ENCODE results near the gene TRAPPC2L.
"Not testable (repeated sequence)": the region's sequence is repeated elsewhere in the genome, so short reads cannot be mapped to it uniquely, and the experiment has no call there.

The TRAPPC2L gene

DNA sequence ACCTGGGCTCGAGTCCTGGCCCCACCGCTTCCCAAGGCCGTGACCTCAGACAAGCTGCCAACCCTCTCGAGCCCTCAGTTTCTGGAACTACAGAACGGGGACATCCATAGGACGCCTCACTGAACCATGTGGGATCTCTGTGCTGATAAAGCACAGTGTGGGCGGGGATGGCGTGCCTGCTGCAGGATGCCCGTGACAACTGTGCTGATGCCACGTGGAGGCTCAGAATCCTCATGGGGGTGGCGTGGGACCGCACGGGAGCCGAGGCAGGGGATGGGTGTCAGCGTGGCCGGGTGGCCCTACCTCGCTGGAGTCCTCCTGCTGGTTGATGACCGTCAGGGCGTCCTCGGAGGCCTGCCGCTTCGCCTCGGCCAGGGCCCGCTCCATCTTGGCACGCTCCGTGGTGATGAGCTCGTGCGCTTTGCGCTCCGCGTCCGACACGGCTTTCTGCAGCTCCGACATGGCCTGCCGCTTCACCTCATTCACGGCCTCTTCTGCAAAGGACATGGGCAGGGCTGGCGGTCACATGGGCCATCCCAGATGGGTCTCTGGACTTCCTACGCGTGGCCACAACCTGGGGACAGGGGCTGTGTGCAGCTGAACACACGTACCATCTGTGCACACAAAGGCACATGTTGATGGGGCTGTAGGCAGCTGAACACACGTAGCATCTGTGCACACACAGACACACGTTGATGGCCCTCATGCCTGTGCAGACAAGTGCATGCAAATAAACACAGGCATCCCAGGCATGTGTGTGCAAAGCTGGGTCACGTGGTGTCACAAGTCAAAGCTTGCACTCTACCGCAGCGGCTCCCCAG is 22.2 kb downstream of the TRAPPC2L start:
- DNase-seq, result no peak

DNA sequence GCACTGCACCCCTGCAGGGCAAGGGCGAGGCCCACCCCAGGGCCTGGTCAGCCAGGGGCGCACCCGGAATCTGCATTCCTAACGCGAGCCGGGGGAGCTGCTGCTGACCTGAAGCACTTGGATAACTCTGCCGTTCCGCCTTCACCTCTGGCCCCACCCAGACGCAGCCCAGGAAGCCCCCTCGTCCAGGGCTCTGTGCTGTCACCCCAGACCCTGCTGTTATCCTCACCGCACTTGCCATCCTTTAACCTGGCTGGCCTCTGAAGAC is 22.8 kb downstream of the TRAPPC2L start:
- DNase-seq, result no peak

DNA sequence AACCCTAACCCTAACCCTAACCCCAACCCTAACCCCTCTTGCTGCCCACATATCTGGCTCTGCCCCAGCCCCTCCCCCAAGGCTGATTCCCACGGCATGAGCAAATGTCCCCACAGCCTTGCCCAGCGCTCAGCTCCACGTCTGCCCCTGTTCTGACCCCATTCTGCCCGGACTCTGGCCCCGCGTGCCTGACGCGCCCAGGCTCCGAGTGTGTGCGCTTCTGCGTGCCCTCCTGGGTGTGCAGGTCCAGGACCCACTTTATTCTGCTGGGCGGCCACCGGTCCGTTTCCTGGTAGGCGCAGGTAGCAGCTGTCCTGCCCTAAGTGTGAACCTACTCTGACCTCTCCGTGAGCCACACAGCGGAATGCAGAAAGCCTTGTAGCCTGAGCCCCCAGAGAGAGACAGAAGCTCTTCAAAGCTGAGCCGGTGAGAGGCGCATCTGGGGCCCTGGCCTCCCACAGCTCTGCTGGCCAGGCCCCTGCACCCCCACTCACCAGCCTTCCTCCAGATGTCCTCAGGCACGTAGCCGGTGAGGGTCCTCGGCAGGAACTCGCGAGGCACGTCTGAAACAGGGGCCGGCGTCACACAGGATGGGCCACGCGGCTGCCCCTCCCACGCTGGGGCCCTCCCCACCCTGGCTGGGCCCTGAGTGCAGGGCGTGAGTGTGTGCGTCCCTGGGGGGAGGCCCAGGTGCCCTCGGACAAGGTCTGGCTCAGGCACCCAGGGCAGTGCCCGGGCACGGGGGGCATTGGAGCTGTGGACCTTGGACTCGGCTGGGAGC is 23.5 kb downstream of the TRAPPC2L start:
- no peak for DNase-seq

DNA sequence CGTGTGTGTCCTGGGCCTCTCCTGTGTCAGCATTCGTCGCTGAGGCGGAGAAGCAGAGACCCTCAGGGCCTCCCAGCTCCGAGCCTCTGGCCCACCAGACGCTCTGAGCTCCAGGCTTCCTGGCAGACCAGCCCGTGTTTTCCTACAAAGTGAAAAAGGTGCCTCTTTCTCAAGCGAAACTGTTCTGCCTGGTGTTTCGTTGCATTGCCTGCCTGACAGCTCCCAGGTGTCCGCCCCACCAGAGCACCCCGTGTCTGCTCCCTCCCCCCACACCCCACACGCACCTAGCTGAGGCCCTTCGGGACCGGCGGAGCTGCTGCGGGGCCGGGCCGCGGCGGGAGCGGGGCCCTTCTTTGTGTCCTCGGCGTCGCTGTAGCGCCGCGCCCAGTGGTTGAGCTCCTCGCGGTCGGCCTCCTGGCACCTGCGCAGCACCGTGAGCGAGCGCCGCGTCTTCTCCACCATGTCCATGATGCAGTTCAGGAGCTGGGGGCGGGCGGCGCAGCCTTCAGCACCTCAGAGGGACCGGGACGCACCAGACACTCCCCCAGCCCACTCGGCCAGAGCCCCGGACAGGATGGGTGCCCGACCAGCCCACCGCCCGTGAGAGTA is 24.2 kb downstream of the TRAPPC2L start:
- DNase-seq, result no peak

DNA sequence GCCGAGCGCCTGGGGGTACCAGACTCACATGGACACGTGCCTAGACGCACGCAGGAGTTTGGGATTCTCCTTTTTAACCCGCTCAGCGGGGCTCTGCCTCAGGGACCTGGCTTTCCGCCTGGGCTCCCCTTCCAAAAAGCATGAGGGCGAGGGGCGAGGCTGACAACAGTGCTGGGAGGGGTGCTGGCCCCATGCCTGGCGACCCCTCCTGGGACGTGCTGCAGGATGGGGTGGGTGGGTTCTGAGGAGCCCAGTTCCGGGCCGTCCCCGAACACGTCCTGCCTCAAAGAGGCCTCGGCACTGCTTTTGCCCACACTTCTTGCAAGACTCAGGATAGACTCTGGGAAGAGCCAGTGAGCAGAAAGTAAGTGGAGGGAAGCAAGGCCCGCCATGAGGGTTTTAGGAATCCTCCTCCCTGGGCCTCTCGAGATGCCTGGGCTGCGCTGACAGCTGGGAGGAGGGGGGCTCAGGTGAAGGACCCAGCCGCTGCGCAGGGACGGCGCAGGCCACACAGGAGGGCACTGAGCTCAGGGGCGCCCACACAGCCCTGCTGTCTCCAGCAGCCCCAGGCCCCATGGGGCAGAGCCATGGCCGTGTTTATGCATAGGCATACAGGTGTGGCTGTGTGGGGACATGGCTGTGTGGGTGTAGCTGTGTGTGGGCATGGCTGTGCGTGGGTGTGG is 24.9 kb downstream of the TRAPPC2L start:
- no peak for DNase-seq

DNA sequence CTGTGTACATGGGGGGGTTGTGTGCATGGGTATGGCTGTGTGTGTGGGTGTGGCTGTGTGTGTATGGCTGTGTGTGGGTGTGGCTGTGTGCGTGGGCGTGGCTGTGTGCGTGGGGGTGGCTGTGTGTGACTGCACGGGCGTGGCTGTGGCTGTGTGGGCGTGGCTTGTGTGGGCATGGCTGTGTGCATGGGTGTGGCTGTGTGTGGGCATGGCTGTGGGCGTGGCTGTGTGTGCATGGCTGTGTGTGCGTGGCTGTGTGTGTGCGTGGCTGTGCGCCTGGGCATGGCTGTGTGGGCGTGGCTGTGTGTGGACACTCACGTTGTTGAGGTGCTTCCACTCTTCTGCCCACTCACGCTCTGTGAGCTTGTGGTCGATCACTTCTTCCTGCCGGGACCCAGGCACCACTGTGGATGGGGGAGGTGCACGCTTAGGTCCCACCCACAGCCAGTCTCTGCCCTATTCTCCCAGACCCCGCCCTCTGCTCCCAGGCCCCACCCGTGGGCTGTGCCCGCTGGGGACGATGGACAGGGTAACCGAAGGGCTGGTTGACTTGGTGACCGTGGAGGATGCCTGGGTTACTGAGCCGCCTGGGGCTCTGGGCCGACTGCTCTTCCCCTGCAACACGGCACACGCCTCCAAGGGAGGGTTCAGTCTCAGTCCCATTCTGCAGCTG is 25.6 kb downstream of the TRAPPC2L start:
- DNase-seq, result no peak

DNA sequence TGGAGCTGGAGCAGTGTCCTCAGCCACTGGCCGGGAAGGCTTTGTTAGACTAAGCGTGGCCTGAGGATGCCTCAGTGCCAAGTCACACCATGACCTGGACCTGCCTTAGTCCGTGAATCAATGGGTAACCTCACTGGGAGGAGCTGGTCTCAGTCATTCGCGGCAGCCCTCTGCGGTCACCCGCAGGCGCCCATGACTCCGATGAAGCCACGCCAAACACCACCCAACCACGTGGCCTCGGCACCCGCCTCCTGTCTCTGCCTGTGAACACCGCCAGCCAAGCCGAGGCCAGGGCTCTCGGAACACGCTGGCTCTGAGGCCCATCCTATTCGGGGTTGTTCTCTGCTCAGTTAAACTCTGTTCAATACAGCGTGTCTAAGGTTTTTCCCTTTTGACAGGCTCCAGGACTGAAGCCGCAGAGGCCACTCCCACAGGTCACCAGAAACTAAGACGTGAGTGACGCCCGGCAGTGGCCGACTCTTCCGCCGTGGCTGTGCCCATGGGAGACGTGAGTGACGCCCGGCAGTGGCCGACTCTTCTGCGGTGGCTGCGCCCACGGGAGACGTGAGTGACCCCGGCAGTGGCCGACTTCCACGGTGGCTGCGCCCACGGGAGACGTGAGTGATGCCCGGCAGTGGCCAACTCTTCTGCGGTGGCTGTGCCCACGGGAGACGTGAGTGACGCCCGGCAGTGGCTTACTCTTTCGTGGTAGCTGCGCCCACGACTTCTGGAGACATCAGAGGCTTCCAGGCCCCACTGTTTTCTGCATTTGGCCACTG is 26.4 kb downstream of the TRAPPC2L start:
- DNase-seq, result no peak

DNA sequence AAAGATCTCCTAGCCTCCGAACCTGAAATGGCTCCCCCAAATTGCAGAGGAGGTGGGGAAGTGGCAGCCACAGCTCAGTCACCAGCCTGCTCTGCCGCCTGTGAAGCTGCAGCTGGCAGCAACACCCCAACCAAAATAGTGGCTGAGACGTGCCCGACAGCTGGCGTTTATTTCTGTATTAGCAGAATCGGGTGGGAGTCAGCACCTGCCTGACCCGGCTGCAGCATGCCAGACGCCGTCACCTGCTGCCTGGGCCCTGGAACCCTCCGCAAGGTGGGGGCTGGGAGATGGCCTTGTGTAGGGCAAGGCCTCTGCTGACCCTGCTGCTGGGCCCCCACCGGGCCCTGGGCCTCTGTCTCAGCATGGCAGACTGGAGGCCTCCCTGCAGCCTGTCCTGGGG is 27.0 kb downstream of the TRAPPC2L start:
- DNase-seq, result no peak

DNA sequence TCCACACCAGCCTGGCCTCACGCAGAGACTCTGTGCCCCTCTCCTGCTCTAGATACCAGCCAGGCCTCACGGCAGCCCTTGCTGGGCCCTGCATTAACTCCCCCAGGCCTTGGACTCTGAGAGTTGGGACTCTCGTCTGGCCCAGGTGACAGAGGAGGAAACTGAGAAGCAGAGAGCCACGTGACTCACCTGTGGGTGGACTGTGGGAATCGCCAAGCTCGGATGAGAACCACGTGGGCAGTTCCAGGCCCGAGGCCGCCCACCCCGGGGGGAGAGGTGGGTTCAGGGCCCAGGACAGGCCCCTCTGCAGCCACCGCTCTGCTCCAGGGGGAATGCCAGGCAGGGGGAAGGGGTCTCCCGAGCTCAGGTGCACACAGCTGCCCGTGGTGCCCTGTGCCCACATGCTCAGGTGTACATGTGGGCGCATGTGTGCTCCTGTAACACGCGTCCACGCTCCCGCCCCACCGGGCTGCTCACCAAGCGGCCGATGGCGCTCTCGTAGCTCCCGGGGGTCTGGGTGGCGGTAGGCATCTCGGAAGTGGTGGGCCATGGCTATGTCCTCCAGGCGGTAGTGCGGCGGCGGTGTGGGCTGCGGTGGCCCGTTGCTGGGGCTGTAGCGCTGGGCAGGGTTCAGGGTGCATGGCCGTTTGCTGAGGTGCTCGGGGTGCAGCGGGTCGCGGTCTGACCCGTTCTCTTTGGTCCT is 27.8 kb downstream of the TRAPPC2L start:
- DNase-seq, result no peak

DNA sequence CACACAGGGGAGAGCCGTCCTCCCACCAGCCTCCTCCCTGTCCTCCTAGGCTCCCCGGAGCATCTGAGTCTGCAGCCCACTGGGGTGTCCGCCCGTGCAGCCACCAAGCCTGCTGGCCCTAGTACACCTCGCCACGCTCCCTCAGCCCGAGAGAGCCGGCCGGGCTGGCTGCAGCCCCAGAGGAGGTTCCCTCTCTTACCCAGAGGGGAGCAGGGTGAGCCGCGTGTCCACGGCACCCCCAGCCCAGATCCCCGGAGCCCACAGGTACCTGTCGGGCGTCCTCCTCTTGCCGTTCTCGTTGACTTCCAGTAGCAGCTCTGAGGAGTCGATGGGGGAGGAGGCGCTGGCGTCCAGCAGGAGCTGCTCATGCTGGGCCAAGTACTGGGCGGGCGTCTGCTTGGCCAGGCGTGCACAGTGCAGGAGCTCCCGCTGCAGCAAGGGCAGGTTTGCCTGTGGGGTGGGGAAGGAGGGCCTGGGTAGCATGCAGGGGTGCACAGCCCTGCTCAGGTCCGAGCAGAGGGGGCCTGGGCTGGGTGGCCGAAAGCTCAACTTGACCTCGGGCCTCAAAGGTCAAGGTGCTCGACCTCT is 28.9 kb downstream of the TRAPPC2L start:
- no peak for DNase-seq

DNA sequence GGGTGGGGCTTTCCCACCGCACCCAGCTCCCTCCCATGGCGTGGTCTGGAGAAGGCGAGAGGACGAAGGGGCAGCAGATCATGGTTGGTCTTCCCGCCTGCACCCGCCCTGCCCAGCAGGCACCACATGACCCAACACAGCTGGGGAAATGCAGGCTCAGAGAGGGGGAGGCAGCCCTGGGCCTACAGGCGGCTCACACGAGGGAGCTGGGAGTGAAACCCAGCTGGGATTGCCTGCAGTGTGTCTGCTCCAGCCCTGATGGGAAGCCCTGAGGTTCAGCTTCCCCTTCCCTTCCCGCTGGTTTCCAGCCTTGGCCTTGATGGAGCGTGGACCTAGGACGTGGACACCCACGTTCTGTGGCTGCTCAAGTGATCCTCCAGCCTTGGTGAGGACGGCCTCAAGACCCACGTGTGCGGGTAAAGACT is 29.5 kb downstream of the TRAPPC2L start:
- DNase-seq, result no peak

DNA sequence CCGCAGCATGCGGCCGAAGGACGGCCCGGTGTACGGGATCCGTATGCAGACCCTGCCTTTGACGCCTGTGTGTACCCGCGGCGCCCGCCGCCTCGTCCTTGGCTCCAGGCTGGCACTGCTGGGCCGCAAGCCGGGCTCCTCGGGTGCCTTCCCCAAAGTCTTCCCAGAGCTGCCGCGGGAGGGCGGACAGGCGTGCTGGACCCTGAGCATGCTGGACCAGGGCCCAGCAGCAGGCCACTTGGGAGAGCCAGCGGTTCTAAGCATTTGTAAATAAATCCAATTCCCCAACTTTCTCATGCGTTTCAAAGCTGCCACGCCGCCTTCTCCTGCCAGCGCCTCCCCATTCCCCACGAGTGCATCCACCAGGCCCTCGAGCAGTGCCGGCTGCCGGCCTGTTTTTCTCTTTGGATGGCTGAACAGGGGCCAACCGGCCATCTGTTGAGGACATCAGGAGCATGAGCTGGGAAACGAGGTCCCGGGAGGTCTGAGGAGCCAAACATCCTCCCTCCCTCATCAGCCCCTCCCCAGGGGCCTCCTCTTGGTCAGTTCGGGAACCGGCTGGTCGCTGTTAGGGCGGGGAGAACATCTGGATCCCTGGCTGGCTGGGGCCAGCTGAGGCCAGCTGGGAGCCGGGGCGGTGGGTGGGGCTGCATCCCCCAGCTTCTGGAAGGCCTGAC is 30.1 kb downstream of the TRAPPC2L start:
- DNase-seq, result no peak

DNA sequence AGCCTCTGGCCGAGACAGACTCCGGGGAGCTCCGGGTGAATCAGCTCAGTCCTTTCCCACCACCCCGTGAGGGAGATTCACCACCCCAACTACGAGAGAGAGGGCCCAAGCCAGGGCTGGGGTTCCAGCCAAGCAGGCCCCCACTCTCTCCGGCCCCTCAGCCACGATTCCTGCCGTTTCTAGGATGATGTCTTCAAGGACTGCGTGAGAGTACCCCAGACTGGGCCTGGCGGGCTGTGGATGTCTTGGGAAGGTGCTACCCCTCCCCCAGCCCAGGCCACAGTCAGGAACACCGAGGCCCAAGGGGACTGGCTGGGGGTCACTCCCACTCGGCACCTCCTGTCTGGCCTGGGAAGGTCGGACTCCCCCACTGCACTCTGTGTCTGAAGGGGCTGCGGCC is 31.1 kb downstream of the TRAPPC2L start:
- no peak for DNase-seq

DNA sequence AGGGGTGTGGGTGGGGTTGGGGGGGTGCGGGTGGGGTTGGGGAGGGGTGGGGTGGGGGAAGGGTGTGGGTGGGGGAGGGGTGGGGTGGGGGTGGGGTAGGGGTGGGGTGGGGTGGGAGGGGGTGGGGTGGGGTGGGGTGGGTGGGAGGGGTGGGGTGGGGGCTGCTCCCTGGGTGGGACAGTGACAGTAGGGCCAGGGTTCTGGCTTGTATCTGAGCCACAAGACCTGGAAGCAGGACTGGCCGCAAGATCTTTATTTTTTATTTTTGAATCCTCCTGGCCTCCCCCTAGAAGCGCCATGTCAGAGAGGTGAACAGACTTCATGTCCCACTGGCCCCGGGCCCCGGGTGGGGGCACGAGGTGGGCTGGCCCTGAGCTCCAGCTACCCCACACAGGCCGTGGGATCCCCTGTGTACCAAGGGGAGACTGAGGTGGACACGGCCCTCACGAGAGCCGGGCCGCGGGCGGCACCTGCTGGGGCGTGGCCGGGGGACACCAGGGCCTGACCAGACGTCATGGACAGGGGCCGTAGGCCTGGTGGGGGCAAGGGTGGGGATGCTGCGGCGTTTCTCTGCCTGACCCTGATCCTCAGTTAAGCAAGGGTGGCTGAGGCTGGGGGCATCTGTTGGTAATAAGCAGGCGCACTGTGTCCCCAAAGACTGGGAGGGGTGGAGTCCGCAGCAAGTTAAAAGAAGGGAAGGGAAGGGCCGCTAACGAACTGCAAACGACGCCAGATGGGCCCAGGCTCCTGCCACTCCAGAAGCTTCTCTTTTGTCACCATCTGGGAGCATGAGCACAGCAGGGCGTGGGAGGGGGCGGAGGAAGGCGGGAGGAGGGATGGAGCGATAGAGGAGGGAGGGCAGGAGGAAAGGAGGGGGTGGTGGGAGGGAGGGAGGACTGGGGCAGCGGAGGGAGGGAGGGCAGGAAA is 31.8 kb downstream of the TRAPPC2L start:
- no peak for DNase-seq

DNA sequence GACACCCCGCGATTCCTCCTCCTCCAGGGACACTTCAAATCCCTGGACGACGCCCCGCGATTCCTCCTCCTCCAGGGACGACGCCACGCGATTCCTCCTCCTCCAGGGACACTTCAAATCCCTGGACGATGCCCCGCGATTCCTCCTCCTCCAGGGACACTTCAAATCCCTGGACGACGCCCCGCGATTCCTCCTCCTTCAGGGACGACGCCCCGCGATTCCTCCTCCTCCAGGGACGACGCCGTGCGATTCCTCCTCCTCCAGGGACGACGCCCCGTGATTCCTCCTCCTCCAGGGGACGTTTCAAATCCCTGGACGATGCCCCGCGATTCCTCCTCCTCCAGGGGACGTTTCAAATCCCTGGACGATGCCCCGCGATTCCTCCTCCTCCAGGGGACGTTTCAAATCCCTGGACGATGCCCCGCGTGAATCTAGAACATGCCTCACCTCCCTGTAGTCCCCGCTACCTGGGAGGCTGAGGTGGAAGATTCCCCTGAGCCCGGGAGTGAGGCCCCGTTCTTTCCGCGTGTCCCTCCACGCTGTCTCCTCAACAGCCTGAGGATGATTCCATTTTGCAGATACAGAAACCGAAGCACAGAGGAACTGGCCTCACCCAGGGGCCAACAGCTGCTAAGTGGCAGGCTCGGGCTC is 32.9 kb downstream of the TRAPPC2L start:
- not testable (repeated sequence) for DNase-seq

DNA sequence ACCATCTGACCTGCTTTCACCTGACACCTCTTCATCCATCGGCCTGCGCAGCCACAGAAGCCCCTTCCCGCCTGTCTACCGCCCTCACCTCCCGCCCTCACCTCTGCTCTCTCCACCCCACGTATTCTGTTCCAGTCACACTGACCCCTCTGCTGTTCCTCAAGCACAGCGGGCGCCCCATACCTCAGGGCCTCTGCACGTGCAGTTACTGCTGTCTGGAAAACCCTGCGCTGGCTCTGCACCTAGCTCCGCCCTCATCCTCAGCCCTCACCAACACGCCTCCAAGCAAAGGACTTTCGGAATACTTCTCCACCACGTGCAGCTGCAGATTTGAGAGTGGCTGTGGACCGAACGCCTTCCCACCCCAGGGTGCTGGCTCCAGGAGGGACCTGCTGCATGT is 34.2 kb downstream of the TRAPPC2L start:
- DNase-seq, result no peak

DNA sequence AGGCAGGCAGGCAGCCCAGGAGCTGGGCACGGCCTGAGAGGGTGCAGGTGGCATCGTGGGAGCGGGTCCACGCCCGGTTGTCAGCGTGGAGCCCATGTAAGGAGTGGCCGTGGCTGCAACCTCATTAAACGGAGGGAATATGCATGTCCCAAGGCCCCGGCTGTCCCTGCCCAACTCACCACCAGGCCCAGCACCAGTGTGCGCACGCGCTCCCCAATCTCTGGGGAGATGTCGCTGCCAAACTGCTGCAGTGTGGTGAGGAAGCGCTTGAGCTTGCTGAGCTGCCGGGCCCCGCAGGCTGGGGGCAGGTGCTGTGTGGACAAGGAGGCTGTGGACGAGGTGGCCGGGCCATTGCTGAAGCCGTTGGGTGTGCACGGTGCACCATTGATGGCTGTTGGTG is 35.1 kb downstream of the TRAPPC2L start:
- no peak for DNase-seq

DNA sequence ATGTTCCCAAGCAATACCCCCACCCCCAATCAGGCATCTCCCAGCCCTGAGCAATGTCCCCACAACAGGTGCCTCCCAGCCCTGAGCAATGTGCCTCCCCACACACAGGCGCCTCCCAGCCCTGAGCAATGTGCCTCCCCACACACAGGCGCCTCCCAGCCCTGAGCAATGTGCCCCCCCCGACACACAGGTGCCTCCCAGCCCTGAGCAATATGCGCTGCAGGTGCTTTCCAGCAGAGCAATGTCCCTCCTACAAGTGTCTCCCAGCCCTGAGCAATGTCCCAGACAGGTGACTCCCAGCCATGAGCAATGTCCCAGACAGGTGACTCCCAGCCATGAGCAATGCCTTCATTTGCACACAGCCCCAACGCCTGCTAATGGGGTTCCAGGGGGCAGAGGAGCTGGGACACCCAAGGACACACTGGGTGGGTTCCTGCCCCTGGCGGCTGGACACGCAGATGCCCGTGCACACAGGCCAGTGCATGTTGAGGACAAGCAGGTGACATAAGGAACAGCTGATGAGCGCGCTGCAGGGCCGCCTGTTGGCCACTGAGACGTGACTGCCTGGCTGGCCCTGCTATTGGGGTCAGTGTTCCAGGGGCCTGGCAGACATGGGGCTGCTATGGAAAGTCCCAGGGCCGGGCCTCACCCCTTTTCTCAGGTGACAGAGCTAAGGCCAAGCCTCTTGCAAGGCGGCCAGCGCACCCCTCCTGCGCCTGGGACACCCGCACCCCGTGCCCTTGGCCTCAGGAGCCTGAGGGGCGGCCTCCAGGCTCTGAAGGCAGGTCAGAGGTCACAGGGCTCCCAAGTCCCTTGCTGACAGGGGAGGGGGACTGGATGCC is 36.4 kb downstream of the TRAPPC2L start:
- DNase-seq, result no peak
